Testis (tissue), 2 donors: ENCODE measurements around the gene IGFLR1.

ENCODE experiments used
- CTCF ChIP-seq, 3 experiments: fragments of 450-650 bp in 2 of 3; fragments of 200-600 bp in 1 of 3; sonication (generic) in 1 of 3; IDR thresholded peaks; one replicate each; pipeline ENCODE4 v1.5.1; 2016 to 2019; ENCODE audit warnings: antibody characterized with exemption in 3 of 3, mild to moderate bottlenecking in 2 of 3, moderate library complexity in 1 of 3
- POLR2A ChIP-seq: fragments of 450-650 bp; IDR thresholded peaks from one replicate; pipeline ENCODE4 v1.6.1; 2017; ENCODE audit warnings: antibody characterized with exemption, mild to moderate bottlenecking, moderate library complexity

GRCh38 chr19:35731779-35732405, 10.4 kb downstream of the IGFLR1 start:
- TF ChIP-seq CTCF (IDR thresholded peaks at IDR 0.05) = no peak
- TF ChIP-seq POLR2A = no peak
